Retinal pigment epithelial cell (primary cell): Measurements from ENCODE around the gene LMAN1L.

Source experiments
- DNase-seq: peaks from one replicate; pipeline ENCODE4 v3.0.0-alpha.2; 2010; ENCODE audit warnings: low read depth
- H3K4me3 ChIP-seq: 2 replicates; pipeline ENCODE4 v1.5.1; 2011; ENCODE audit warnings: mild to moderate bottlenecking, low read length, control low read depth, moderate library complexity
- TF ChIP-seq, protein P1 (sequence below): conservative IDR thresholded peaks from 2 replicates; pipeline ENCODE4 v1.5.1; 2011; ENCODE audit warnings: low read depth, low read length, control low read depth, inconsistent platforms

LMAN1L gene

DNA sequence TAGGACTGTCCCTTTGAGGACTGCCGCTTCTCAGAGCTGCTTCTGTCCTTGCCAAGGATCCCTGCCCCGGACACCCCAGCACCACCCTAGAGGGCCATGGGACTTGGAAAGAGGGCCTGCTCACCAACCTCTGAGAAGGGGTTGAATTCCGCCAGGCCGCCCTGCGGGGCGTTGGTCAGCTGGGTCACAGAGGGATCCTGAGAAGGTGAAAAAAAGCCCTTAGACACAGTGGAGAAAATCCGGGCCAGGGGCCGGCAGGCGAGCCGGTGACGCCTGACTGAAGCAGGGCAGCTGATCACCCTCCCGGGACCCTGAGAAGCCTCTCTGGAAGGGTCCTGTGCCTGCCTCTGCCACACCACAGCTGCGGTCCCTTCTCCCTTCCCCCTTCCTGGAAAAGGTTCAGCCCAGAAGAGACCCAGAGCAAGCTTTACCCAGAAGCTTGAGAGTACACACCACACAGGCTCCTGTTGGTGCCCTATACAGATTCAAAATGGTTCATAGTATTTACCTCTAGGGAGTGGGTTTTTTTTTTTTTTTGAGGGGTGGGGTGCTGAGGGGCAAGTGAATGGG lies 41.9 kb downstream of the LMAN1L start:
- DNase-seq, result no peak
- TF ChIP-seq, protein P1, sequence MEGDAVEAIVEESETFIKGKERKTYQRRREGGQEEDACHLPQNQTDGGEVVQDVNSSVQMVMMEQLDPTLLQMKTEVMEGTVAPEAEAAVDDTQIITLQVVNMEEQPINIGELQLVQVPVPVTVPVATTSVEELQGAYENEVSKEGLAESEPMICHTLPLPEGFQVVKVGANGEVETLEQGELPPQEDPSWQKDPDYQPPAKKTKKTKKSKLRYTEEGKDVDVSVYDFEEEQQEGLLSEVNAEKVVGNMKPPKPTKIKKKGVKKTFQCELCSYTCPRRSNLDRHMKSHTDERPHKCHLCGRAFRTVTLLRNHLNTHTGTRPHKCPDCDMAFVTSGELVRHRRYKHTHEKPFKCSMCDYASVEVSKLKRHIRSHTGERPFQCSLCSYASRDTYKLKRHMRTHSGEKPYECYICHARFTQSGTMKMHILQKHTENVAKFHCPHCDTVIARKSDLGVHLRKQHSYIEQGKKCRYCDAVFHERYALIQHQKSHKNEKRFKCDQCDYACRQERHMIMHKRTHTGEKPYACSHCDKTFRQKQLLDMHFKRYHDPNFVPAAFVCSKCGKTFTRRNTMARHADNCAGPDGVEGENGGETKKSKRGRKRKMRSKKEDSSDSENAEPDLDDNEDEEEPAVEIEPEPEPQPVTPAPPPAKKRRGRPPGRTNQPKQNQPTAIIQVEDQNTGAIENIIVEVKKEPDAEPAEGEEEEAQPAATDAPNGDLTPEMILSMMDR, result no peak
- no peak overlapping the region for H3K4me3 ChIP-seq

DNA sequence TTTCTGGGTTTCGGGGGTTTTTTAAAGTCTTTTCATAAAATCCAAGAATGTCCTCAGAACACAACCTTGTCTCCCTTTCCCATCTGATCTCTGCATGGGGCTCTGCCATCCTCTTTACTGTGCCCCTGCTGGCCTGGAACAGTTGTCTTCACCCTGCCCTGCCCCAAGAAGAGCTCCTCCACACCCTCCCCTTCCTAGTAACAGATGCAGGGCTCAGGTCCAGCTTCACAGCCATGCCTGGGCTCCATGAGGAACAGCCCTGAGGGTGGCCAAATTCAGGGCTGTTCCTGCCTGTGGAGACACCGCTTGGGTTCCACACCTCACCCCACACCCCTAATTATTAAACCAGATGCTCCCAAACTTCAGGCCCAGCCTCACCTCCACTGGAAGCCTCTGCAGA lies 43.2 kb downstream of the LMAN1L start:
- TF ChIP-seq, protein P1, result no peak
- DNase-seq, result no peak
- H3K4me3 ChIP-seq, result no peak overlapping the region

DNA sequence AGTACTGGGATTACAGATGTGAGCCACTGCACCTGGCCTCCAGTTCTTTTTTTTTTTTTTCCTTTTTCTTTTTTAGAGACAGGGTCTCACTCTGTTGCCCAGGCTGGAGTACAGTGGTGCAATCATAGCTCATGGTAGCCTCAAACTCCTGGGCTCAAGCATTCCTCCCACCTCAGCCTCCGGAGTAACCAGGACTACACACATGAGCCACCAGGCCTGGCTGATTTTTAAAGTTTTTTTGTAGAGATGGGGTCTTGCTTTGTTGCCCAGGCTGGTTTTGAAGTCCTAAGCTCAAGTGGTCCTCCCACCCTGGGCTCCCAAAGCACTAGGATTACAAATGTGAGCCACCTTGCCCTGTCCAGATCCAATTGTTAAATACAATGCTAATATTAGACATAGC lies 43.9 kb downstream of the LMAN1L start:
- no peak for DNase-seq
- no peak overlapping the region for H3K4me3 ChIP-seq
- TF ChIP-seq, protein P1, result no peak

DNA sequence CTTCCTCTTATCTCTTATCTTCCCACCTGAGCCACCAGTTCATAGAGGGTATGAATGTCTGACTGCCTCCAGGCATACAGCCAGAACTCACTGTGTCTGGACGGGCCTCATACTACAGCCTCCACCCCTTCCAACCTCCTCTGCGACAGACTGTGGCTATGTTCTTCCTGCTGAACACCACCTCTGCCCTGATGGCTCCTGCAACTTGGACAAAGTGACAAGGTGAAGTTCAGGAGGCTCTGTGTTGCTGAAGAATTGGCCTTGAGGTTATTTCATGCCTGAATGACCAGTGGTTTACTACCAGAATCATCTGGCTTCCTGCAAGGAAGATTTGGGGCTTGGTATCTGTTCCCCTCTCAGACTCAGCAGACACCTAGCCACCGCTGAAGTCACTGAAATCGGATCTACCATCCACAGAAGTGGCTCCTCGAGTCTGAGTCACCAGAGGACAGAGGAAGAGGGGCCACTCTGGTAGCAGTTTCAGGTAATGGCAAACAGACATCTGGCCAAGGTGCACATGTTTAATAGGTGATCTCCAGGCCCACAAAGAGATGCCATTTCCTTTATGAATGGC lies 44.5 kb downstream of the LMAN1L start:
- no peak overlapping the region for H3K4me3 ChIP-seq
- no peak for DNase-seq
- TF ChIP-seq, protein P1, result no peak

DNA sequence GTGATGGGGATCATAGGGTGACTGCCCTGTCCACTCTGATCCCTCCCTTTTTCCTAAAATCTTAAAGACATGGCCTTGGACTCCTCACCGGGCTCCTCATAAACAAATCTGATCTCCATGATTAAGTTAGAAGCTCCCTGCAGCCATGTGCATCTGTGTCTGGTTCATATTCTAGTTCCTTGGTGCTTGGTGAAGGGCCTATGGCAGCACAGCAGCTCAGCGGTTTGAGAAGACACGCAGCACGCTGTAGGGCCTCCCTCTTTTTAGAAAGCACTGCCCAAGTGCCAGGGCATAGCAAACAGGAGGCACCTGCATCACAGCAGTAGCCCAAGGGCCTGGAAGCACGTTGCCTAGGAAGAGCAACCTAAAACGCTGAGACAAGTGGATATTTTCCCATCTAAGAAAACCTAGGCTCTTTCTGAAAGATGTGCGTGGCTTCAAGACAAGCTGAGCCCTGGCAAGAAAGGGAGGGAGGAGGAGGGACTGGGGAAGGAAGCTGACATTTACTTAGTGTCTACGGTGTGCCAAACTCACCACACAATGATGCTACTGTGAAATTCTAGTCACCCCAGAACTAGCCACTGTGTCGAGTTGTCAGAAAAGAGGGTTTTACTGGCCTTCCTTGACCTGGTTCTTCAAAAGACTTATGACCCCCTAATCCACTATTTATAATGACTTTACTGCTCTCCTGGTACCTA lies 45.2 kb downstream of the LMAN1L start:
- no peak overlapping the region for H3K4me3 ChIP-seq
- TF ChIP-seq, protein P1, result no peak
- no peak for DNase-seq

DNA sequence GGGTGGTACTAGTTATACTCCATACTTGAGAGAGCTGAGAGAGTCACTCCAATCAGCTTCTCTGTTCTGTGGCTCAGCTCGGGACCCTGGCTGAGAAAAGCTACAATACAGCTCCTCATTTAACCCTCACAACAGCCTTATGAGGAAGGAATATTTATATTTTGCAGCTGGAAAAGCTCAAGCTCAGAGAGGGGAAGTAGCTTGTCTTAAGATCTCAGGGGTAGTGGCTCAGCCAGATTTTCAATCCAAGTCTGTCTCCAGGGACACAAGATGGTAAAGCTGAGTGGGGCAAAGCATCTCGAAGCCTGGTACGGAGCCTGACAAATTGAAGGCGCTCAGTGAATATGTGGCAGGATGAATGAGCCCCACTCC lies 45.7 kb downstream of the LMAN1L start:
- DNase-seq, result no peak
- TF ChIP-seq, protein P1, result no peak
- H3K4me3 ChIP-seq, result no peak overlapping the region
